Activated CD4-positive, alpha-beta T cell treated with anti-CD3 and anti-CD28 coated beads, Interleukin-2, Interleukin-4, amounts not matched to agents 100 ng/mL and 50 ng/mL, durations not matched to agents 16 hours and 8 hours (primary cell): ENCODE data around the gene VCX.
"Not testable (repeated sequence)": the region's sequence is repeated elsewhere in the genome, so short reads cannot be mapped to it uniquely, and the experiment has no call there.

Experiments used
- DNase-seq: peaks from one replicate; pipeline ENCODE4 v3.0.0-alpha.2; 2020; ENCODE audit warnings: low spot score

Gene VCX

DNA sequence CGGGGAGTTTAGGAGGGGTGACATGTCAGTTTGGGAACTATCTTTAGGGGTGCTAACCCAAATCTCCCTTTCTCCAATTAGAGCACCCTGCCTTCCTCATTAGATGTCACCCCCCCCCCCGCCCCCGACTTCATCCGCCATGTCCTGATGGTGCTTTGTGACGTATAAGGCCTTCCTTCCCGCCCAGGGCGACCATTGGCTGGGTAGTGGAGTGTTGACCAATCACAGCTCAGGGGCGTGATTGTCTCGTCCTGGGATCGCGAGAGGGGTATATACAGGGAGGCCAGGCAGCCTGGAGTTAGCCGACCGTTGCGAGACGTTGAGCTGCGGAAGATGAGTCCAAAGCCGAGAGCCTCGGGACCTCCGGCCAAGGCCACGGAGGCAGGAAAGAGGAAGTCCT, at the start of gene VCX:
TSS of gene VCX (plus strand) at position 301 of the 400 bp plus-strand sequence. CDS start at position 334, 33 bp downstream.
- not testable (repeated sequence) for DNase-seq

DNA sequence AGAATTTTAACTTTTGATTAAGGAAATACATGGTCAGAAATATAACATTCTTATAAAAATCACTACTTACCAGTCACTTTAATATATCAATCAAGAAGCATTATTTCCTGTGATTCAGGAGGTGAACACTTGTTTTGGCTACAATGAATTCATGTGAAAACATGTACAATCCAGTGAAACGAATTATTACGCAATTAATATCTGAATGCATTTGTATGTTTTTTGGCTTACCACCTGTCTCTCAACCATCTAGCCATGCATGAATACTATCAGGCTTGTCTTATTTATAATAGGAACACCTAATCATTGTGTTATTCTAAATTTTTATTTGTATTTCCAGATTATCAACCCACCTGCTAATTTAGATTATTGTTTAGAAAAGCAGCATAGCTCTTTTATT, 44.6 kb upstream of the VCX start:
- DNase-seq, result no peak

GRCh38 chrX:7801711-7802110, 41.3 kb upstream of the VCX start:
- no peak for DNase-seq

DNA sequence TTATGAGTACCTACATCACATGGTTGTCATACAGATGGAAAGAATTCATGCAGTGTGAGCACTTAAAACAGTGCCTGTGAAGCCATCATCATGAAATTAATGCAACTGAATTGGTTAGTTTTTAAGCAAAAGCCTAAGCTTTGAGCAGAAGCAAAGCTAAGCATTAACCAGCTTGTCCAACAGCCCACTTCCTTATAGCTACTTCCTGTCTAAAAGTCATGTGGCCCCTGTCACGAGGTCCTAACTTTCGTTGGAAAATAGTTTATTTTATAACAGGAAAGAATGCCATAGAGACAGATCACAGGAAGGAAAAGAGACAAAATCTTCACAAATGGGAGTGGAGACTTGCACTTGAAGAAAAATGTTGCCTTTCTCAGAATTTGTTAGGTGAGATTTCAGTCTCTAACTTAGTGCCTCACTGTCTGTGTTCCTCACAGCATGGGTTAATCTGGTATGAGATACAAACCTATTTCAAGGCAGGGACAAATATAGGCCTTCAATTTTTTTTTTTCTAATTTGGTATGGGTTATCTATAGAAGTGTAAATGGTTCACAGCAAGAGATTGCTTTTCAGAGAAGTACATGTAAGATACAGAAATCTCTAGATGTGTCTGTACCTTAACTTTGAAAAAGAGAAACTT, 27.7 kb upstream of the VCX start:
- no peak for DNase-seq

DNA sequence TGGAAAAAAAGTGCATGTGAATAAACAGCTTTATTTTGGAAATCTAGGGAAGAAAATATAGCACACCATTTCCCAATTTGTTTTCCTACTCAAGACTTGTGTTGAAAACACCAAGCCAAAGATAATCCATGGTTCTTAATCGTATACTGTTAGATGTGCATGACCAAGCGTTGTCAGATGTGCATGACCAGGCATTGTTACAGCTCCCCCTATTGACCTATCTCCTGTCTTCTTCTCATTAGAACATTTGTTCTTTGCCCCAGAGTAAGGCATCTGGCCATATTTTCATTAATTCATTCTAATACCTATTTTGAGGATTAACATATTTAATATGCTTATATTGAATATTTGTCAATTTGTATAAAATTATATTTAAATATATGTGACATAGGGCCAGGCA, 14.4 kb upstream of the VCX start:
- no peak for DNase-seq

- DNase-seq, result no peak
These were observed 1.7 kb upstream of the VCX start for GRCh38 chrX:7841084-7841805.

- DNase-seq, result no peak
These were observed 9.2 kb downstream of the VCX start for GRCh38 chrX:7852166-7852565.

DNA sequence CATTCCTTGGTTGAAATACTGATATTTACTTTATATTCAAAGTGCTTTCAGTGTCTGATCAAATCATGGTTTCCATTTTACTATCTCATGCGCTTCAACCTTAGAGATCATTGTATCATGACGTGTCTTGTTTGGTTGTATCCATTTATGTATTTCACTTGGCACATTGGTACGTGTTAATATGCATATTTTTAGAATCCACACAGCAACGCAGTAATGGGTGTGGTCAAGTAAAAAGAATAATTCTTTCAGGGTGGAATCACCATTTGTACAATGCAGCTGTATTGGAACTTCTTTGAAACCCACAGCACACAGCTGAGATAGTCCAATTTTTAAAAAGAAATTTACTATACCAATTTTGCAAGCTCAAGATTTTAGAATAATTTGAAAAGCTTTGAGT, 29.1 kb downstream of the VCX start:
- no peak for DNase-seq

GRCh38 chrX:7876957-7877356, 34.0 kb downstream of the VCX start:
- no peak for DNase-seq

GRCh38 chrX:7889135-7889534, 46.2 kb downstream of the VCX start:
- no peak for DNase-seq

DNA sequence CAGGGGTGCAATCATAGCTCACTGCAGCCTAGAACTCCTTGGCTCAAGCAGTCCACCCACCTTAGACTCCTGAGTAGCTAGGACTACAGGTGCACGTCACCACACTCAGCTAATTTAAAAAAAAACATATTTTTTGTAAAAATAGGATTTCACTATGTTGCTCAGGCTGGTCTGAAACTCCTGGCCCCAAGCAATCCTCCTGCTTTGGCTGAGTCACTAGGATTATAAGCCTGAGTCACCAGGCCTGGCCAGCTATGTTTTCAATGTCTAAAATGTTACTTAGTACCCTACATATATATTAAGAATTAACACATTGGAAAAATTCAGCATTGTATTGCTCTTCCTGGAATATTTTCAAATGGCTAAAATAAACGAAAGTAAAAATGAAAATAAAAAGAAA, 46.7 kb downstream of the VCX start:
- DNase-seq, result no peak

GRCh38 chrX:7891928-7892327, 49.0 kb downstream of the VCX start:
- no peak for DNase-seq
